ENCODE results near the gene LSS. TPM values are rescaled to one million over a fixed set of nuclear protein-coding genes. Genes with fewer than 3 reads are reported as not detected.

The LSS gene
- total RNA-seq, 1 donor from 2014 or later = 91.0 TPM

DNA sequence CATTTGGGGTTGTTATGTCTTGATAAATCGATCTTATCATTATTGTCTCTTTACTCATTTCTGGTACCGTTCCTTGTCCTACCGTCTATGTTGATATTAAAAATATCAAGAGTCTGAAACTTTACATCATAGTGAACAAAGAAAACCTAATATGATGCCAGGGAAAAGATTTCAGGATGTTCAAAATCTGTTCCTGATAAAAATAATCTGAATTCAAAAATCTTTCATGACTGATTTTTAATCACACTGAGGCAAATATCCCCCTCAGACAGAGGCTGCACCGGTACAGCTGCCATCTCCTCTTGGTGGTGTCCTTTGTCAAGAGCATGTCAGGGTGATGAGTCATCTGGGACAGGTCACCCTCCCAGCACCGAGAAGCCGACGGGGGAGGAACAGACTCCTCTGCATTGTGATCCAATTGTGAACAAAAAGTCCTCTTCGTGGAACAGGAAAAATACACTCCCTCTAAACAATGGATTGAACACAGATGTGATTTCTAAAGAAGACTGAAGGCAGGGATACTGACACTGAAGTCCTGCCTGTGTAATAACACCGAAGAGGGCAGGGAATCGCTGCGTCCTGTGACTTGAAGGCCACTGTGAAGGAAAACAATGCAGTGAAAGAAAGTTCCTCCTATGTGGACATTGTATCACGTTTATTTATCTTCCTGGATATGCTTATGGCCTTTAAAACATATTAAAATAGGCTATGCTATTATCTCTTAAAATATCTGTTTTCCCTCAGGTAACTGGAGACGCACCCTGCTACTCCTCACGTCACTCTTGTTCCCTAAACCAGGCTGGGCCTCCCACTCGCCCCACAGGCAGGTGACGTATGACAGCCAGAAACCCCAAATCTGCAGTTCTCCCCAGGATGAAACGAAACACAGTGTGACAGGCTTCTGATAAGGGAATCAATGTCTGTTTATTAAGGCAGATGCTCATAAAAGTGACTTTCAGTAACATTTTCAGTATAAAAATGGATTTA is 40.1 kb downstream of the LSS start:
- Histone ChIP-seq H3K27me3 (ENCODE audit: low read depth) (no peaks in the 10 kb centered on the region), H3K36me3 (peaks cover 35% of the 10 kb centered on the region), H3K4me3 (no peak overlapping the region), H3K4me1 (peaks cover 7% of the 10 kb centered on the region), H3K9me3 (no peaks in the 10 kb centered on the region), H3K27ac (peak overlapping the region; percentile 83)
- peak in 1 of 2 donors; percentile 19 for ATAC-seq
- intact Hi-C loops (cut with DNase I) = no loop called here
- DNase-seq = no peak
- TF ChIP-seq, protein P1, sequence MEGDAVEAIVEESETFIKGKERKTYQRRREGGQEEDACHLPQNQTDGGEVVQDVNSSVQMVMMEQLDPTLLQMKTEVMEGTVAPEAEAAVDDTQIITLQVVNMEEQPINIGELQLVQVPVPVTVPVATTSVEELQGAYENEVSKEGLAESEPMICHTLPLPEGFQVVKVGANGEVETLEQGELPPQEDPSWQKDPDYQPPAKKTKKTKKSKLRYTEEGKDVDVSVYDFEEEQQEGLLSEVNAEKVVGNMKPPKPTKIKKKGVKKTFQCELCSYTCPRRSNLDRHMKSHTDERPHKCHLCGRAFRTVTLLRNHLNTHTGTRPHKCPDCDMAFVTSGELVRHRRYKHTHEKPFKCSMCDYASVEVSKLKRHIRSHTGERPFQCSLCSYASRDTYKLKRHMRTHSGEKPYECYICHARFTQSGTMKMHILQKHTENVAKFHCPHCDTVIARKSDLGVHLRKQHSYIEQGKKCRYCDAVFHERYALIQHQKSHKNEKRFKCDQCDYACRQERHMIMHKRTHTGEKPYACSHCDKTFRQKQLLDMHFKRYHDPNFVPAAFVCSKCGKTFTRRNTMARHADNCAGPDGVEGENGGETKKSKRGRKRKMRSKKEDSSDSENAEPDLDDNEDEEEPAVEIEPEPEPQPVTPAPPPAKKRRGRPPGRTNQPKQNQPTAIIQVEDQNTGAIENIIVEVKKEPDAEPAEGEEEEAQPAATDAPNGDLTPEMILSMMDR (IDR thresholded peaks at IDR 0.05) = no peak

- no peak for ATAC-seq
- intact Hi-C loops (cut with DNase I) = no loop called here
- Histone ChIP-seq H3K27me3 (ENCODE audit: low read depth) (no peaks in the 10 kb centered on the region), H3K4me1 (peaks cover 7% of the 10 kb centered on the region), H3K27ac (no peak overlapping the region), H3K4me3 (no peak overlapping the region), H3K36me3 (peaks cover 32% of the 10 kb centered on the region), H3K9me3 (no peaks in the 10 kb centered on the region)
- TF ChIP-seq, protein P1 (IDR thresholded peaks at IDR 0.05) = no peak
- DNase-seq = no peak
Measured at GRCh38 chr21:46187814-46188213, 40.8 kb downstream of the LSS start.

GRCh38 chr21:46187261-46187660 is 41.3 kb downstream of the LSS start:
- Histone ChIP-seq H3K27ac (no peak overlapping the region), H3K4me1 (peaks cover 7% of the 10 kb centered on the region)
- DNase-seq = no peak

GRCh38 chr21:46185716-46186115 is 42.9 kb downstream of the LSS start:
- TF ChIP-seq, protein P1 (IDR thresholded peaks at IDR 0.05) = no peak
- Histone ChIP-seq H3K27me3 (ENCODE audit: low read depth) (no peaks in the 10 kb centered on the region), H3K36me3 (peaks cover 12% of the 10 kb centered on the region), H3K27ac (peak overlapping the region; percentile 83), H3K4me1 (peaks cover 7% of the 10 kb centered on the region), H3K9me3 (no peaks in the 10 kb centered on the region), H3K4me3 (no peak overlapping the region)
- intact Hi-C loops (cut with DNase I) = no loop called here
- no peak for ATAC-seq
- DNase-seq = no peak

More at GRCh38 chr21:46187261-46187660, 41.3 kb downstream of the LSS start:
- H3K9me3 ChIP-seq = no peaks in the 10 kb centered on the region
- peaks cover 27% of the 10 kb centered on the region for H3K36me3 ChIP-seq
- H3K27me3 ChIP-seq (ENCODE audit: low read depth) = no peaks in the 10 kb centered on the region
- no peak overlapping the region for H3K4me3 ChIP-seq
- TF ChIP-seq, protein P1 (IDR thresholded peaks at IDR 0.05) = no peak
- intact Hi-C loops (cut with DNase I) = no loop called here
- ATAC-seq = no peak

DNA sequence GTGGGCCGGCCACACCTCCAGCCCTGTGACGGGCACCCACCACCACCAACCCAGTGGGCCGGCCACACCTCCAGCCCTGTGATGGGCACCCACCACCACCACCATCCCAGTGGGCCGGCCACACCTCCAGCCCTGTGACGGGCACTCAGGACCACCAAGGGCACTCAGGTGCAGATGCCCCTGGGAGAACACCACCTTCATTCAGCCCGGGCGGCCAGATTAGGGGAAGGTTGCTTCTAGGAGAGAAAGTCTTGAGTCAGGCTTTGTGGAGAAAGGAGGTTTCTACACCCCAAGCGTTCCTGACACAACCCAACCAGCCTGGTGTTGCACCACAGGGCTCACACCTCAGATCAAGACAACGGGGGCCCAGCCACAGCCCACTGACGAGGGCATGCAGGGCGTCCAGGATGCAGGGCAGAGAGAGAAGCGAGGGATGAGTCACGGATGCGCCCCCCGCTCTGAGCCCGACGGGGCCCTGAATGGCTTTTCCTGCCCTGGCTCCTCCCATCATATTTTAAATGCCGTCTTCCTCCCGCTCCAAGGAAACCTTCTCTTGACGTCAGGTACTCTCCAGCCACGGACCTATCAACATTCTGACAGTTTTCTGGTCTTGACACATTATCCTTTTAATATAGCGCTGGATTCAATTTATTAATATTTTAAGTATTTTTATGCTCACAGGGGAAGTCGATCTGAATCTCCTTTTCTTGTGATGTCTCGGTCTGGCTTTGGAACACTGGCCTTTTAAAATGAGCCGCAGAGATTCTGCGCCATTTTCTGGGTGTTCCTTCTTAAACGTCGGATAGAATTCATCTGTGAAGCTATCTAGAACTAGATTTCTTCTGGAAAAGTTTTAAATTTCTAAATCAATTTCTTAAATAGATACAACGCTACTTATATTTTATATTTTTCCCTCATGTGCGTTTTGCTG is 43.7 kb downstream of the LSS start:
- peaks cover 7% of the 10 kb centered on the region for H3K4me1 ChIP-seq
- TF ChIP-seq, protein P1 (IDR thresholded peaks at IDR 0.05) = no peak
- DNase-seq (peak; percentile 92), ATAC-seq (peak; percentile 78 to 86)
- H3K9me3 ChIP-seq = no peaks in the 10 kb centered on the region
- H3K36me3 ChIP-seq = peaks cover 4% of the 10 kb centered on the region
- H3K27me3 ChIP-seq (ENCODE audit: low read depth) = no peaks in the 10 kb centered on the region
- intact Hi-C loops (cut with DNase I) = no loop called here
- peak overlapping the region; percentile 73 for H3K4me3 ChIP-seq
- H3K27ac ChIP-seq = peak overlapping the region; percentile 83
